Panc1 (cell line): Measurements from ENCODE around the gene LRRC1. TPM values are rescaled to one million over a fixed set of nuclear protein-coding genes. Genes with fewer than 3 reads are reported as not detected.

Experiments
- ATAC-seq: fragments of 200-7000 bp; cut with Tn5 transposase; 2 replicates; pipeline ENCODE4 v1.9.1; 2020; ENCODE audit warnings: mild to moderate bottlenecking, moderate library complexity
- BruUV-seq: library from RNA; stranded (reverse); fragments of 400-500 nt; replicated peaks from 2 replicates; lab custom pipeline; 2021; lab: Mats Ljungman, UMichigan
- CTCF ChIA-PET: fragments of 300-600 bp; sonication (Branson Sonifier 250); formaldehyde crosslinking; loops from one replicate; lab custom pipeline; 2022; ENCODE audit warnings: antibody characterized with exemption; lab: Charles Lee
- POLR2A ChIA-PET: fragments of 300-600 bp; sonication (Branson Sonifier 250); formaldehyde crosslinking; loops from one replicate; lab custom pipeline; 2022; ENCODE audit warnings: antibody characterized with exemption; lab: Charles Lee
- DNase-seq: peaks from one replicate; pipeline ENCODE4 v3.0.0-alpha.2; 2010; ENCODE audit warnings: low read depth, low spot score
- H3K27ac ChIP-seq: 2 replicates; pipeline ENCODE4 v1.5.1; 2011; ENCODE audit warnings: mild to moderate bottlenecking, low read length, inconsistent platforms
- H3K27me3 ChIP-seq: fragments of 200-500 bp; sonication (Bioruptor generic); 2 replicates; pipeline ENCODE4 v1.6.0; 2014; ENCODE audit warnings: low read length, inconsistent platforms; ENCODE audit not compliant: control insufficient read depth, insufficient read depth
- H3K36me3 ChIP-seq: fragments of 200-500 bp; sonication (Bioruptor generic); 2 replicates; pipeline ENCODE4 v1.5.1; 2014; ENCODE audit warnings: inconsistent platforms, mild to moderate bottlenecking, low read length, moderate library complexity; ENCODE audit not compliant: control insufficient read depth, insufficient read depth
- H3K4me1 ChIP-seq: 2 replicates; pipeline ENCODE4 v1.5.1; 2011; ENCODE audit warnings: inconsistent platforms, mild to moderate bottlenecking, low read length, moderate library complexity; ENCODE audit not compliant: control insufficient read depth, insufficient read depth
- H3K4me3 ChIP-seq, 2 experiments: 2 replicates each; pipeline ENCODE4 v1.5.1; 2011 to 2012; ENCODE audit warnings: low read depth in 2 of 2, low read length in 2 of 2, mild to moderate bottlenecking in 2 of 2, inconsistent platforms in 1 of 2, moderate library complexity in 1 of 2
- H3K9me3 ChIP-seq: fragments of 200-500 bp; sonication (Bioruptor generic); 2 replicates; pipeline ENCODE4 v1.5.1; 2014; ENCODE audit warnings: low read depth, mild to moderate bottlenecking, inconsistent platforms, low read length, moderate library complexity; ENCODE audit not compliant: control insufficient read depth, insufficient read depth
- CTCF ChIP-seq: fragments of 450-650 bp; IDR thresholded peaks from 2 replicates; pipeline ENCODE4 v1.5.1; 2017; ENCODE audit warnings: mild to moderate bottlenecking
- POLR2AphosphoS5 ChIP-seq: IDR thresholded peaks from 2 replicates; pipeline ENCODE4 v1.6.1; 2012; ENCODE audit warnings: mild to moderate bottlenecking, low read depth, low read length, moderate library complexity
- REST ChIP-seq, 2 experiments: IDR thresholded peaks; 2 replicates each; pipeline ENCODE4 v1.6.1; 2011 to 2012; ENCODE audit warnings: low read depth in 2 of 2, control low read depth in 1 of 2, low read length in 1 of 2, mild to moderate bottlenecking in 1 of 2, moderate library complexity in 1 of 2; ENCODE audit not compliant: insufficient read depth in 1 of 2
- SIN3A ChIP-seq: IDR thresholded peaks from 2 replicates; pipeline ENCODE4 v1.6.1; 2012; ENCODE audit warnings: low read depth, mild to moderate bottlenecking, low read length, moderate library complexity, borderline replicate concordance; ENCODE audit not compliant: insufficient read depth
- TCF7L2 ChIP-seq: IDR thresholded peaks from 2 replicates; pipeline ENCODE4 v1.6.1; 2011; ENCODE audit warnings: mild to moderate bottlenecking, low read depth, low read length, inconsistent platforms
- in situ Hi-C: cut with HindIII; loops from 2 replicates; pipeline ENCODE4 v1.10.0; 2016; ENCODE audit warnings: low sequenced_read_pairs, low pct_unique_long_range_greater_than_20kb
- intact Hi-C: fragments of 100-400 bp; cut with micrococcal nuclease; formaldehyde crosslinking; loops from one replicate; pipeline ENCODE4 v1.10.0; 2022; ENCODE audit not compliant: unreplicated experiment
- total RNA-seq: library from RNA; stranded (reverse); gene quantifications from one replicate; pipeline ENCODE4 v1.2.1, GENCODE V29; 2021; ENCODE audit not compliant: unreplicated experiment

The LRRC1 gene
- total RNA-seq, 1 experiment from 2014 or later: 13.8 TPM

- intact Hi-C loops (no loop called here), in situ Hi-C loops (no loop called here)
- H3K4me3 ChIP-seq: no peak overlapping the region
- no peaks in the 10 kb centered on the region for H3K27me3 ChIP-seq
- ATAC-seq: no peak
- H3K36me3 ChIP-seq: no peaks in the 10 kb centered on the region
- H3K4me1 ChIP-seq: no peaks in the 10 kb centered on the region
- no peak for TF ChIP-seq REST (IDR thresholded peaks at IDR 0.05; ENCODE audit: insufficient read depth in 1 of 2, low read depth in 2 of 2, low read length in 1 of 2)
- no peak for TF ChIP-seq TCF7L2
- TF ChIP-seq POLR2AphosphoS5: no peak
- TF ChIP-seq CTCF: no peak
- no peak for TF ChIP-seq SIN3A
- H3K9me3 ChIP-seq: no peaks in the 10 kb centered on the region
- no peak overlapping the region for H3K27ac ChIP-seq
- ChIA-PET POLR2A (no interaction called here), CTCF (no interaction called here)
- no peak for DNase-seq
- no TSS peak for BruUV-seq
These were observed 38.4 kb upstream of the LRRC1 start for GRCh38 chr6:53756396-53756795.

GRCh38 chr6:53758496-53758895, 36.3 kb upstream of the LRRC1 start:
- Histone ChIP-seq H3K4me1 (no peaks in the 10 kb centered on the region), H3K27me3 (no peaks in the 10 kb centered on the region), H3K9me3 (no peaks in the 10 kb centered on the region), H3K4me3 (no peak overlapping the region), H3K27ac (no peak overlapping the region), H3K36me3 (no peaks in the 10 kb centered on the region)
- ATAC-seq: no peak
- DNase-seq: no peak
- CTCF ChIA-PET: no interaction called here
- in situ Hi-C loops (no loop called here), intact Hi-C loops (no loop called here)
- no peak for TF ChIP-seq TCF7L2
- TF ChIP-seq SIN3A: no peak
- TF ChIP-seq CTCF: no peak
- TF ChIP-seq POLR2AphosphoS5: no peak
- TF ChIP-seq REST (IDR thresholded peaks at IDR 0.05; ENCODE audit: insufficient read depth in 1 of 2, low read depth in 2 of 2, low read length in 1 of 2): no peak
- POLR2A ChIA-PET: no interaction called here
- no TSS peak for BruUV-seq
